HepG2 (cell line): ENCODE results near the gene PLEKHG4. TPM values are rescaled to one million over a fixed set of nuclear protein-coding genes. Genes with fewer than 3 reads are reported as not detected.
A peak's percentile ranks its signal among the peaks of the same experiment; 100 is the strongest.

Experiments used
- HMGXB3 ChIP-seq: sonication (generic); formaldehyde crosslinking; IDR thresholded peaks from 2 replicates; pipeline ENCODE4 v1.4.0; 2020; ENCODE audit warnings: missing genetic modification reagents, borderline replicate concordance
- HNF1A ChIP-seq, 2 experiments: sonication (generic) in 1 of 2; formaldehyde crosslinking in 1 of 2; IDR thresholded peaks; 2 replicates each; pipeline versions ENCODE4 v1.4.0 to v1.6.1; 2016 to 2020; ENCODE audit warnings: borderline replicate concordance in 1 of 2, low read depth in 1 of 2, mild to moderate bottlenecking in 1 of 2, missing genetic modification reagents in 1 of 2
- JARID2 ChIP-seq: sonication (generic); formaldehyde crosslinking; IDR thresholded peaks from 2 replicates; pipeline ENCODE4 v1.8.1; 2023; ENCODE audit warnings: missing genetic modification reagents, inconsistent platforms; ENCODE audit not compliant: insufficient replicate concordance
- NFYB ChIP-seq: sonication (generic); formaldehyde crosslinking; IDR thresholded peaks from 2 replicates; pipeline ENCODE4 v1.4.0; 2020; ENCODE audit warnings: missing genetic modification reagents
- RBAK ChIP-seq: sonication (generic); formaldehyde crosslinking; IDR thresholded peaks from 2 replicates; pipeline ENCODE4 v1.5.1; 2020; ENCODE audit warnings: mild to moderate bottlenecking, missing genetic modification reagents
- ZBTB37 ChIP-seq: sonication (generic); formaldehyde crosslinking; IDR thresholded peaks from 2 replicates; pipeline ENCODE4 v1.4.0; 2020; ENCODE audit warnings: mild to moderate bottlenecking, missing genetic modification reagents
- ZNF318 ChIP-seq: sonication (generic); formaldehyde crosslinking; IDR thresholded peaks from 2 replicates; pipeline ENCODE4 v1.4.0; 2020; ENCODE audit warnings: mild to moderate bottlenecking, missing genetic modification reagents
- polyA plus RNA-seq, 8 experiments: library from polyadenylated mRNA; depleted of rRNA in 3 of 8; stranded (reverse) in 7 of 8; unstranded in 1 of 8; fragments of >200 nt; fragmentation: Illumina TruSeq in 4 of 8; extraction: Trizol in 4 of 8; gene quantifications; 2 replicates each; pipeline versions ENCODE4 v1.2.1 to v1.2.3, GENCODE V29; 2011 to 2016; ENCODE audit warnings: low read depth in 4 of 8, missing spikeins in 1 of 8, mixed read lengths in 1 of 8; ENCODE audit not compliant: insufficient read depth in 1 of 8
- total RNA-seq, 5 experiments: library from RNA; depleted of rRNA; stranded (reverse); fragments of >200 nt; fragmentation: Illumina TruSeq; extraction: Trizol; gene quantifications; 2 replicates each; pipeline ENCODE4 v1.2.3, GENCODE V29; 2016; ENCODE audit warnings: low read depth in 1 of 5

PLEKHG4 gene
- total and polyA plus RNA-seq, 2 of the 13 experiments (the other 11 are each of a cell fraction or from before 2014, with no cell fraction given): 7.1 to 13.6 TPM

- no peak for TF ChIP-seq JARID2 (CRISPR knock-in tag)
- no peak for TF ChIP-seq ZNF318 (CRISPR knock-in tag)
- no peak for TF ChIP-seq ZBTB37 (CRISPR knock-in tag)
- TF ChIP-seq HNF1A (IDR thresholded peaks at IDR 0.05; ENCODE audit: low read depth): no peak
- peak; percentile 55 for TF ChIP-seq HNF1A (CRISPR knock-in tag; IDR thresholded peaks at IDR 0.05; ENCODE audit: borderline replicate concordance)
- TF ChIP-seq HMGXB3 (CRISPR knock-in tag): no peak
- TF ChIP-seq RBAK (CRISPR knock-in tag): no peak
- TF ChIP-seq NFYB (CRISPR knock-in tag): no peak
Measured at GRCh38 chr16:67279296-67280089, at the start of gene PLEKHG4 (continued).
